Urothelium cell line (cell line): Measurements from ENCODE around the gene REXO4.
"Not testable (repeated sequence)": the region's sequence is repeated elsewhere in the genome, so short reads cannot be mapped to it uniquely, and the experiment has no call there.

Experiments
- DNase-seq: peaks from one replicate; pipeline ENCODE4 v3.0.0; 2011; ENCODE audit warnings: low spot score, mixed read lengths
- FAIRE-seq: peaks from 2 replicates; lab custom pipeline; 2011; peaks lifted over from hg19 to GRCh38; lab: Jason Lieb, UNC

REXO4 gene

DNA sequence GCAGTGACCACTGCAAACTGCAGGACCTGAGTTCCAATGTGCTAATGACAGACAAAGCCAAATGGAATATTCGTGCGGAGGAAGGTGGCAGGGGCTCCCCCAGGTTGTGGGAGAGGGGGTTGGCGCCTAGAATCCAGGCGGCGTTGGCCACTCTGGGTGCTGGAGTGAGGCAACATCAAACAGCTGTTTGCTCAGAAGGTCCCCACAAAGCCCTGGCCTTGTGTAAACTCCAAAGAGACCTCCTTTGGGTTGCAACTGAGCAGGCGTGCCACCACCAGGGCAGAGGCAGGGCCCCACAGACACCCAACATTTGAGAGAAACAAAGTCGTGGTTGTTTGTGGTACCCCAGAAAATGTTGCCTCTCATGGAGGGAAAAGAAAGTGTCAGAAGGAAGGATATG, 27.1 kb downstream of the REXO4 start:
- FAIRE-seq, result no peak
- DNase-seq, result no peak

DNA sequence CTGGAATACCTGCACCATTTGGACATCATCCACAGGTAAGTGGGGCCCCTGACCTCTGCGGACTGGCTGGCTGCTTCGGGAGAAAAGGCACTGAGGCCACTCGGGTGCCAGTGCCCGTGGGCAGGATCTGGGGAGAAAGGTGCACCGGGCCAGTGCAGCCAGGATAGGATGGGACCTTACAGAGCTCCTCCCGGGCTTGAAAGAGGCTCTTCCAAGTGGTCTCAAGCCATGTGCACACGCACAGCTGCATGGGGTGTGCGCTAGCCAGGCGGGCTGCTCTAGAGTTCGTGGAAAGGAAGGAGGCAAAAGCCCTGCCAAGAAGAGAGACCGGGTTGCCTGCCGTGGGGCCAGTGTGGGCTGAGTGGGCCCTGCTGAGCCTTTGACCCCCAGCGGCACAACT, 28.2 kb downstream of the REXO4 start:
- FAIRE-seq, result no peak

DNA sequence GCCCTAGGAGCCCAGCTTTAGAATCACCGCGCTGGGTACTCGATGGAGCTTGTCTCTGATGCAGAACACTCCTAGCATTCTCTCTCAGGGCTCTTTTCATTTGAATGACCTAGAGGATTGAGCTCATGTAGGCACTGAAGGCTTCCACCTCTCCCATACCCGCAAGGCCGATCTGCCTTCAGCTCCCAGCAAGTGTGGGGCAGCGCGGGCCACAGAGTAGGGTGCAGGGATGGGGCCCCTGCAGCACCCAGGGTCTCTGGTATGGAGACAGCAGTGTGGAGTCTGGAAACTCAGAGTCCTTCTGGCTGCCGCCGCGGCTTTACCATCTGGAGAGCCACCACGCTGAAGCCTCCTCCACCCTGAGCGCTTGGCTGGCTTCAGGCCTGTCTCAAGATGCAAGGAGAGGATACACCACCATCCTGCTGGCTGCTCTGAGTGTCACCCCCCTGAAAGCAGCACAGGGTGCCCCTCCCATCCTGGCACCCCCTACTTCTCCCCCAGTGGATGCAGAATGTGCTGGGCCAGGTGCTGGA, 28.7 kb downstream of the REXO4 start:
- FAIRE-seq (no peak), DNase-seq (no peak)

More for the DNA sequence above, 28.2 kb downstream of the REXO4 start:
- DNase-seq, result no peak

DNA sequence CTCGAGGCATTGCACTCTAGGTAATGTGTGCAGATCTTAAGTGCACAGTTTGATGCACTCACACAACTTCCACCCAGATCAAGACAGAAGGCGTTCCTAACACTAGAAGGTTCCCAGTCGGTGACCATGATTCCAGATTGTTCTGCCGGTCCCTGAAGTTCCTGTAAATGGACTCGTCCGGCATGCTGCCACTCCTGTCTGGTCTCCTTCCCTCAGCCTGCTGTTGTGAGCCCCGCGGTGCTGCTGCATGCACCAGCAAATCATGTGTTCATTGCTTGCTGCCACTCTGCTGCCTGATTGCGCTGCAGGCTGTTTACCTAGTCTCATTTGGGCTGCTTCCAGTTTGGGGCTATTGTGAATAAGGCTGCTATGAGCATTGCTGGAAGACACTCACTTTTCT, 30.1 kb downstream of the REXO4 start:
- DNase-seq (no peak), FAIRE-seq (no peak)

DNA sequence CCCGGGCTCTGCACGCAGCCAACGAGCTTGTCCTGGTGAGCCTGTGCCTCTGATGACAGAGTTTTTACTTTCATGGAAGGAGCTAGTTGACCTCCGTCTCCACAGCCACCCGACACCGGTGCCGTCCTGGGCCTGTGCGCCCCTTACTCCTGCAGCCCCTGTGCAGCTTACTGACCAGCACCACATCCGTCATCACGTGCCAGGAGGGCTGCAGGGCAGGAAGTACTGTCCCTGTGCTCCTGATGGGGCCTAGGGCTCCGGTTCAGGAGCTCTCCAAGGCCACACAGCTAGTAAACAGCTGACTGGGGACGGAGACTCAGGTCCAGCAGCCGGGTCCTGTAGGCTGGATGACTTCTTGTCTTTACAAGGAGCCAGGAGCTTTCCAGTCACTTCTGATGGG, 31.5 kb downstream of the REXO4 start:
- FAIRE-seq (no peak), DNase-seq (no peak)

DNA sequence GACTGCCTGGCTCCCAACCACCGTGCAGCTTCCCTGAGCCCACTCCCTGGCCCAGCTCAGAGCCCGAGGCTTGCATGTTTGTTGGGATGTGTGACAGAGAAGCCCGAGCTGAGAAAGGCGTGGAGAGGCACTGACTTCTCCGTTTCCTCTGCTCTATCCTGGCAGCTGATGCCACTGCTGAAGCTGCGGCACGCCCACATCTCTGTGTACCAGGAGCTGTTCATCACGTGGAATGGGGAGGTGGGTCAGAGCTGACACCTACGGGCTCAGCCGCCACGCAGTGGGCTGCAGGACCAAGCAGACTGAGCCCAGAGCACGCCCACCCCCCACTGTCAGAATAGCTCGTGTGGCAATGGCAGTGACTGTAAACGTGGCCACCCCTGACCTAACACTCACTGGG, 32.4 kb downstream of the REXO4 start:
- DNase-seq (no peak), FAIRE-seq (no peak)

DNA sequence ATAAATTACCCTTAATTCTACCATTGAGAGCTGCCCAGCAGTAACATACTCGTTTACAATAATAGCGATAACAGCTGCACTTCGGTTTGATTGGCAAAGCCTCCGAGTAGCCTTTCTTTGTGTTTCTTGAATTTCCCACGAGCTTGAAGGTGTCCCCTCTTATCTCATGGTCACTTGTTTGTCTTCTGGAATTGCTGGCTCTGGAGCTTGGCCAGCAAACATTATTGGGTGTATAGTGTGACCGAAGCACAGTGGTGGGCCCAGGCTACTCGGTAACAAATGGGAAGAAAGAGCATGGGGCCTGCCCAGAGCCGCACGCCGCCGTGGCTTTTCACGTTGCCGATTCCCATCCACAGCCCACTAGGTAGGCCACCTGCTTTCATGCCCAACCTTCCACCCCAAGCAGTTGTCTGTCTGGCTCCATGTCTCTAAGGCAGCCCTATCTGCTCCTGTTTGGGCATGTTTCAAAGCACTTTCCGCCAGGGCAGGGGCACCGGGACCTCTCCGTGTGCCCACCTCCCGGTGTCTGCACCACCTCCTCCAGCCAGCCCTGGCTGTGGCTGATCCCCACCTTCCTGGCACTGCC, 33.0 kb downstream of the REXO4 start:
- DNase-seq (no peak), FAIRE-seq (no peak)

DNA sequence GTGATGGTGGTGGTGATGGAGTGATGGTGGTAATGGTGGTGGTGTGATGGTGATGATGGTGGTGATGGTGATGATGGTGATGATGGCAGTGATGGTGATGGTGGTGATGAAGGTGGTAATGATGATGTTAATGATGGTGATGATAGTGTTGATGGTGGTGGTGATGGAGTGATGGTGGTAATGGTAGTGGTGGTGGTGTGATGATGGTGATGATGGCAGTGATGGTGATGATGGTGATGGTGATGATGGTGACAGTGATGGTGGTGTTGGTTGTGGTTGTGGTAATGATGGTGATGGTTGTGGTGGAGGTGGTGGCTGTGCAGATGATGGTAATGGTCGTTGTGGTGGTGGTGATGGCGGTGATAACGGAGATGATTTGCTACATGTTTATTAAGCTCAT, 34.4 kb downstream of the REXO4 start:
- FAIRE-seq, result no peak

DNA sequence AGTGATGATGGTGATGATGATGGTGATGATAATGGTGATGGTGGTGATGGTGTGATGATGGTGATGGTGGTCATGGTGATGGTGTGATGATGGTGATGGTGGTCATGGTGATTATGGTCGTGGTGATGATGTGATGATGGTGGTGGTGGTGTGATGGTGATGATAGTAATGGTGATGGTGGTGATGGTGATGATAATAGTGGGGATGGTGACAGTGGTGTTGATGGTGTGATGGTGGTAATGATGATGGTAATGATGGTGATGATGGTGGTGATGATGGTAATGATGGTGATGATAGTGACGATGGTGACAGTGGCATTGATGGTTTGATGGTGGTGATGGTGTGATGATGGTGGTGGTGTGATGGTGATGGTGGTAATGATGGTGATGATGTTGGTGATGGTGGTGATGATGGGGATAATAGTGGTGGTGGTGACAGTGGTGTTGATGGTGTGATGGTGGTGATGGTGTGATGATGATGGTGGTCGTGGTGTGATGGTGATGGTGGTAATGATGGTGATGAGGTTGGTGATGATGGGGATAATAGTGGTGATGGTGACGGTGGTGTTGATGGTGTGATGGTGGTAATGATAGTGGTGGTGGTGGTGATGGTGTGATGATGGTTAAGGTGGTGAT, 35.2 kb downstream of the REXO4 start:
- no peak for DNase-seq
- FAIRE-seq, result no peak

More for the DNA sequence above, 34.4 kb downstream of the REXO4 start:
- no peak for DNase-seq

DNA sequence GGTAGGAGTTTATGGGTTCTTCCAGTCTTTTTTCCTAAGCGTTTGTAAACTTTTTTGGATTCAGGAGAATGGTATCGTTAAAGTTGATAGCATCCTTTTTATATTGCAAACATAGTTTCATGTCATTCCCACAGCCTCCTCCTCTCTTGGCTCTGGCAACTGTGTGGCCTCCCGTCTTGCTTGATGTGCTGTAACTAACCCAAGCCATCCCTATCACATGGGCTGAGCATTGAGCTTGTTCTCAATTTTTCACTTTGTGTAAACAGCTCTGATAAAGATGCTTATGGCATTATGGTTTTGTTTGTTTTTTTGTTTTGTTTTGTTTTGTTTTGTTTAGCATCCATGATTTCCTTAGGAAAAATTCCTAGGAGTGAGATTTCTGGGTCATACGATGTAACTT, 37.1 kb downstream of the REXO4 start:
- FAIRE-seq, result no peak
- no peak for DNase-seq

DNA sequence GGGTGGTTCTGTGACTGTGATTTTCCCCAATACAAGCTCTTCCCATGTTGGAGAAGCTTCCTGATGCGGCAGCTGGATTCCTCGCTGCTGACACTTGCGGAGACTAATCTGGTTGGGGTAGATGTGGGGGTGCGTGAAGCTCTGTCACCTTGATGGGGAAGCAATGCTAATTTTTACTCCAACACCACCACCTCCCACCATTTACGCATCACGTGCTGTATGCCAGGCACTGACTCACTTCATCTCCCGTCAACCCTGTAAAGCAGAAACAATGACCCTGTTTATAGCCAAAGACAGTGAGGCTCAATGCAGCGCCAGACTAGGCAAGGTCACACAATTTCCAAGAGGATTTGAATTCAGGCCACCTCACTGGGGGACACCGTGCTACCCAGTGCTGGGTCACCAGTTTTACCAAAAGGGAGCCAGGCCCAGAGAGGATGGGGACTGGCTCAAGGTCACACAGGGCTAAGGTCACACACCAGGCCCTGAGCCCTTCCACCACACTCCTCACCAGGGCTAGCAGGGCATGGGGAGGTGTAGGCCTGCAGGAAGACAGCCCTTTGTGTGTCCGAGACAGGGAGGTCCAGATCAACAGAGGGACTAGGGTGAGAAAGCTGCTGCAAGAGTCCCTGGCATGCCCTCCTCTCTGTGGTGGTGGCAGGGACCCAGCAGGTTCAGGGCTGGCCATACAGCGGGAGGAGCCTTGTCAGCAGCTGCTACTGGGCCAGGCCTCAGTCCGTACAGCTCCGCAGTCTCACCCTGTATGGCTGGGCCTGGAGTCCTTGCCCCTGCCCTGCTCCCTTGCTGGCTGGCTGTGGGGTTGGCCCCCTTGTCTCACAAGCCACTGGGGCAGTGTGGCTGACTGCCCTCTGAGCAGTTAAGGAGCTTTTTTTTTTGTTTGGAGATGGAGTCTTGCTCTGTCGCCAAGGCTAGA, 38.4 kb downstream of the REXO4 start:
- DNase-seq, result no peak
- FAIRE-seq, result no peak

DNA sequence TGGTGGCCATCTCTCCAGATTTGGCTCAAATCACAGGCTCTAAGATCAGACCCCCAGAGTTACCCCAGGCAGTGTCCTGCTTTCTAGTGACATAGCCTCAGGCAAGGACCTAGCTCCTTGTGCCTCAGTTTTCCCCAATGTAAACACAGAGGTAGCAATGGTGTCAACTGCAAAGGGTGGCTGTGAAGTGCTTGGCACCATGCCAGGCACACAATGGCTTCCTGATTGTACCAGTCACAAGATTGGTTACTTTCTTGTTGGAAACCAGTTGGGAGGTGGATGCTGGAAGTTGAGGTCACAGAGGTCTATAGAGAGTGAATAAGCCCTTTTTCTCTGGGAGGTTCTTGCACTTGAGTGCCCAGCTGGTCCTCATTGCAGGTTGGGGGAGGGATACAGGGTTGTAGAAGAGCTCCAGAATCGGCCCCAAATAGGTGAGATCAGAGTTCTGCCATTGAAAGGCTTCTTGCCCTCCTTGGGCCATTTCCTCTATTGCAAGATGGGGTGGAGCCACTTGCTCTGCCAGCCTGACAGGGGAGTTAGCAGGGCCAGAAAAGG, 39.3 kb downstream of the REXO4 start:
- no peak for FAIRE-seq

DNA sequence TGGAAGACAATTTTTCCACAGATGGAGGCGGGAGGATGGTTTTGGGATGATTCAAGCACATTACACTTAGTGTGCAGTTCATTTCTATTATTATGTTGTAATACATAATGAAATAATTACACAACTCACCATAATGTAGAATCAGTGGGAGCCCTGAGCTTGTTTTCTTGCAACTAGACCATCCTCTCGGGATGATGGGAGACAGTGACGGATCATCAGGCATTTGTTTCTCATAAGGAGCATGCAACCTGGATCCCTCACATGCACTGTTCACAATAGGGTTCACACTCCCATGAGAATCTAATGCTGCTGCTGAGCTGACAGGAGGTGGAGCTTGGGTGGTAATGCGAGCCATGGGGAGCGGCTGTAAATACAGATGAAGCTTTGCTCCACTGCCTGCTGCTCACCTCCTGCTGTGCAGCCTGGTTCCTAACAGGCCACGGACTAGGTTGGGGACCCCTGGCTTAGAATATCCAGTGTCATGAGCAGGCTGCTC, 40.0 kb downstream of the REXO4 start:
- DNase-seq (no peak), FAIRE-seq (no peak)

More for the DNA sequence above, 39.3 kb downstream of the REXO4 start:
- DNase-seq, result no peak

DNA sequence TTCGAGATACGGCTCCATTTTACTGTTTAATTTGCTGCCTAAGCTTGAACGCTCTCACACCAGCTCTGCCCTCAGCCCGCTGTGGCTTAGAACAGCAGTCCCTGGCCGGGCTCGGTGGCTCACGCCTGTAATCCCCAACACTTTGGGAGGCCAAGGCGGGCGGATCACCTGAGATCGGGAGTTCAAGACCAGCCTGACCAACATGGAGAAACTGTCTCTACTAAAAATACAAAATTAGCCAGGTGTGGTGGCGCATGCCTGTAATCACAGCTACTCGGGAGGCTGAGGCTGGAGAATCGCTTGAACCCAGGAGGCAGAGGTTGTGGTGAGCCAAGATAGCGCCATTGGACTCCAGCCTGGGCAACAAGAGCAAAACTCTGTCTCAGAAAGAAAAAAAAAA, 40.5 kb downstream of the REXO4 start:
- not testable (repeated sequence) for FAIRE-seq

DNA sequence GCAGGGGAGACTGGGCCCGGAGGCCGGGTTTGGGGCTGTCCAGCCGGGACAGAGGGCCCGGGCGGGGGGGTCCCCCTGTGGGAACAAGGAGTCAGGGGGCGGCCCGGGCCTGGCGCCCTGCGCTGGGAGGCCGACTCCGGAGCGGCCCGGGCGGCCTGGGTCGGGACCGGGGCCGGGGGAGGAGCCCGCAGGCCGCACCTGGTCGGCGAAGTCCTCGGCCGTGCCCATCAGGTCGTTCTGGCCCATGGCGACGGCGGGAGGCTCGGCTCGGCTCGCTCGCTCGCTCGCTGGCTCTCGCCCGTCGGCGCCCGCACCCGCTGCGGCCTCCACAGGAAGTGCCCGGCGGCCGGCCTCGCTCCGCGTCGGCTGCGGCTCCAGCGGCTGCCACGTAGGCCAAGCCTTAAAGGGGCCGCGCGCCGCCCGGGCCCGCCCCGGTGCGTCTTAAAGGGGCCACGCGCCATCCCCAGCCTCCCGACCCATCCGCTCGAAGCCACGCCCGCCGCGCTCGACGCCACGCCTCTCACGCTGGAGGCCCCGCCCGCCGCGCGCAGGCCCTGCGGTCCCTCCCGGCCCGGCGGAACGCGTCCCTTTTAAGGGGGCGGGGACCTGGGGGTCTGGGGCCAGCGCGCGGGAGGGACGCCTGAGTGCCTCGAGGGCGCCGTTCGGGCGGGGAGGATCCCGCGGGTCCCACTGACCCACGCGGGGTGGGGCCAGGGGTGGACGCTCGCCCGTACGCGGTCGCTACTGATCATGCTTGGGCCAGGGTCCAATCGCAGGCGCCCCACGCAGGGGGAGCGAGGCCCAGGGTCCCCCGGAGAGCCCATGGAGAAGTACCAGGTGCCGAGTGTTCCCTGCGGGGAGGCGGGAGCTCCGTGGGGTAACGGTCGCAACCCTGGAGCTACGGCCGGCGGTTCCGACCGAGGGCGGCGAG, 41.8 kb downstream of the REXO4 start, which contains the start of the genes STKLD1 and SURF4:
STKLD1 (plus strand) TSS at position 643 of the 931 bp plus-strand sequence; CDS start at position 751, 108 bp downstream.
SURF4 (minus strand) TSS at position 337 of the 931 bp plus-strand sequence; CDS start at position 246, 91 bp downstream.
- DNase-seq (peak; percentile 99), FAIRE-seq (no peak)

More for the DNA sequence above, 40.5 kb downstream of the REXO4 start:
- not testable (repeated sequence) for DNase-seq

DNA sequence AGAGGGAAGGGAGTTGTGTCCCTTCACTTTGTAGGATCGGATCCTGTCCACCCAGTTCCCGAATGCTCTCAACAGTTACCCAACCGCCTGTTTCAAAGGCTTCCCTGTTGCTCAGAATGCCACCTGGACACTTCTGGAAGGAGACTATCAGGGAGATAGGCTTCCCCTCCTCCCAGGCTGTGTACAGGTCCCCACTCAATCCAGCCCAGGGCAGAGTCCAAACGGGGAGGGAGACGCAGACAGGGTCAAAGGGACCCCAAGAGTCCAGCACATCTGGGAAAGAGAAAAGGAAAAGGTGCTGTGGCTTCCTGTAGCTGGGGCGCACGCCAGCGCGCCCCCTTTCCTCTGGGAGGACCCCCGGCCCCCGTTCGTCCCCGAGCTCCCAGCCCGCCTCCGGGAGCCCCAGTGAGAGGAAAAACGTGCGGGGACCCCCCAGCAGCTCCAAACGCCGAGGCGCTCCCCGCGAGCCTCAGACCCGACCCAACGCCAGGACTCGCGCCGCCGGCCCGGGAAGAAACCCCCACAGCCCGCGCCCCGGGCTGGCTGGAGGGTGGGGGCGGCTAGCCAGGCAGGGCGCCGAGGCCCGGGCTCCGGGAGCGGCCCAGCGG, 42.6 kb downstream of the REXO4 start:
- FAIRE-seq (no peak), DNase-seq (peak; percentile 44)

DNA sequence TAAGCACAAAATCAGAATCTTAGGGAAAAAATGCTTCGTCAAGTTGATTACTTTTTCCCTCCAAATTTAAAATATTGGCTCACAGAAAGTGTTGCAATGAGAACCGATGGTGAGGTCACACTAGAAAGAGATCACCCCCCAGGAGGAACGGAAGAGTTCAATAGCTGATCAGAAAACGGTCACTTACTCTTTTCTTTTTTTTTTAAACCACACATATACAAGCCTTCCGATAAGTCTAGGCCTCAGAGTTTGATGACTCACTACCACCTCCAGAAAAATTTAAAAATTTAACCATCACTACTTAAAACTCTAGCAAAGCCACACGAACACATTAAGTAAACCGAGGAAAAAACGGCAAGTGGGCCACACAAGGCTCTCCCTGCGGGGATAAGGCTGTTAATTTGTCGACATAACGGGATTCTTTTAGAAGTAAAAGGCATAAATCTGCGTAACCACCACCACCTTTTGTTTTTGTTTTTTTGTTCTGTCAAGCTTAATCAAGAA, 43.1 kb downstream of the REXO4 start:
- DNase-seq, result no peak
- FAIRE-seq, result no peak

DNA sequence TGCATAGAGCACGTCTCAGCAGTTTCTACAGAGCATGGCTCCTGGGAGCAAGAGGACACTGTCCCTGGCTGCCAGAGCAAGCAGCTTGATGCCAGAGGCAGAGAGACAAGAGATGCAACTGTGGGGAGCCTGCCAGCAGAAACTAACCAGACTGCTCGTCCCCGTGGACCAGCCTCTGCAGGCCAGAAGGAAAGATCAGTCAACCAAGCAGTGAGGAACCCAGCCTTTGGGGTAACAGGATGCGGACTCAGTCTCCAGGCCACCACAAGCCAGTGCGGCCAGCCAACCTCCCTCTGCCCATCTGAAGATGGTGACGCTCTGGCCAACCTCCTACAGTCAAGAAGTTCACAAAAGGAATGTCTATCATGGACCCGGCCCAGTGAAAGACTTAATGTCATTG, 45.7 kb downstream of the REXO4 start:
- DNase-seq (no peak), FAIRE-seq (no peak)

DNA sequence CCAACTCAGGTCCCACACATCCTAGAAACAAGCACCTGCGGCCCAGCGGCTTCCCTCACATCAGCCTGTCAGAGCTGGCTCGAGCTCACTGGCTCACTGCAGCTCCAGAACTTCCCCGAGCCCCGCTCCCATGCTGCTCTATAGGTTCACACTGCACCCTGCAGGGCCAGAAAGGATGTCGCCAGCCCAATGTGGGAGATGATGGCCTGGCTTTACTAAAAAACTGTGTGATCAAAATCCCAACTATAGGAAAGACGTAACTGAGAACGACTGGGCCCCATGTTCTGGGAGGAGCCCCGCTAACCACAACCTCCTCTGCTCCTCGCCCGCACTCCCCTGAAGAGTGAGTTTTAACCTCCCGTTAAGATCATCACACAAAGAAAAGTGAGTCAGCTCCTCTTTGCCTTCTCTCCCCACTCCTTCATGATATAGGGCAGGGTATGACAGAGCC, 46.5 kb downstream of the REXO4 start:
- DNase-seq (no peak), FAIRE-seq (no peak)
